GM23248 (cell line): ENCODE measurements around the gene FLOT1. TPM values are rescaled to one million over a fixed set of nuclear protein-coding genes. Genes with fewer than 3 reads are reported as not detected.

Source experiments
- DNase-seq: peaks from one replicate; pipeline ENCODE4 v3.0.0-alpha.2; 2015
- H2AFZ ChIP-seq: fragments of 200-600 bp; sonication (generic); 2 replicates; pipeline ENCODE4 v1.6.1; 2016; ENCODE audit warnings: antibody characterized with exemption
- H3F3A ChIP-seq: fragments of 200-600 bp; sonication (generic); 2 replicates; pipeline ENCODE4 v1.6.1; 2016; ENCODE audit warnings: mild to moderate bottlenecking, antibody characterized with exemption, mixed run types; ENCODE audit not compliant: insufficient read depth
- H3K27ac ChIP-seq: fragments of 200-600 bp; sonication (generic); 2 replicates; pipeline ENCODE4 v1.5.1; 2016; ENCODE audit warnings: mild to moderate bottlenecking
- H3K27me3 ChIP-seq: fragments of 200-600 bp; sonication (generic); replicated peaks from 2 replicates; pipeline ENCODE4 v1.6.1; 2016; ENCODE audit warnings: mild to moderate bottlenecking; ENCODE audit not compliant: insufficient read depth
- H3K36me3 ChIP-seq: fragments of 200-600 bp; sonication (generic); 2 replicates; pipeline ENCODE4 v1.6.1; 2016; ENCODE audit warnings: low read depth, mild to moderate bottlenecking
- H3K4me1 ChIP-seq: fragments of 200-600 bp; sonication (generic); 2 replicates; pipeline ENCODE4 v1.6.1; 2016; ENCODE audit warnings: mild to moderate bottlenecking; ENCODE audit not compliant: insufficient read depth
- H3K4me2 ChIP-seq: fragments of 200-600 bp; sonication (generic); one replicate; pipeline ENCODE4 v1.6.1; 2016; ENCODE audit warnings: mild to moderate bottlenecking; ENCODE audit not compliant: unreplicated experiment
- H3K4me3 ChIP-seq: fragments of 200-600 bp; sonication (generic); 2 replicates; pipeline ENCODE4 v1.5.1; 2016; ENCODE audit warnings: mild to moderate bottlenecking
- H3K79me2 ChIP-seq: fragments of 200-600 bp; sonication (generic); 2 replicates; pipeline ENCODE4 v1.6.1; 2016; ENCODE audit warnings: mild to moderate bottlenecking; ENCODE audit not compliant: insufficient read depth
- H3K9ac ChIP-seq: fragments of 200-600 bp; sonication (generic); 2 replicates; pipeline ENCODE4 v1.6.1; 2016; ENCODE audit warnings: mild to moderate bottlenecking
- H3K9me2 ChIP-seq: fragments of 200-600 bp; sonication (generic); 2 replicates; pipeline ENCODE4 v1.6.1; 2016; ENCODE audit warnings: mixed run types, mild to moderate bottlenecking, moderate library complexity; ENCODE audit not compliant: insufficient read depth
- H3K9me3 ChIP-seq: fragments of 200-600 bp; sonication (generic); one replicate; pipeline ENCODE4 v1.6.1; 2017; ENCODE audit warnings: low read depth
- H4K20me1 ChIP-seq: fragments of 200-600 bp; sonication (generic); 2 replicates; pipeline ENCODE4 v1.6.0; 2016; ENCODE audit not compliant: insufficient read depth
- EZH2 ChIP-seq: fragments of 200-600 bp; sonication (generic); IDR thresholded peaks from 2 replicates; pipeline ENCODE4 v1.6.1; 2018; ENCODE audit warnings: antibody characterized with exemption, mild to moderate bottlenecking; ENCODE audit not compliant: insufficient read depth, poor library complexity, severe bottlenecking
- EZH2phosphoT487 ChIP-seq: fragments of 200-600 bp; sonication (generic); IDR thresholded peaks from 2 replicates; pipeline ENCODE4 v1.6.1; 2018; ENCODE audit warnings: antibody characterized with exemption, moderate library complexity, mild to moderate bottlenecking, low read depth; ENCODE audit not compliant: insufficient read depth
- WGBS, 2 experiments: methylation state at CpG; one replicate each; pipeline ENCODE4 v1.1.6; 2015 to 2017; ENCODE audit warnings: low lambda C conversion rate in 2 of 2, low coverage in 1 of 2; ENCODE audit errors: missing lambda C conversion rate in 2 of 2; 5-methylcytosine and 5-hydroxymethylcytosine counted together
- in situ Hi-C: fragments of 300-500 bp; cut with MboI; formaldehyde crosslinking; loops from 2 replicates; pipeline ENCODE4 v1.15.0; 2020
- polyA plus RNA-seq: library from polyadenylated mRNA; unstranded; fragments of >200 nt; fragmentation: Nextera tagmentation; extraction: Ambion mirVana; gene quantifications from 2 replicates; pipeline ENCODE4 v1.2.1, GENCODE V29; 2016
- total RNA-seq: library from RNA; depleted of rRNA; stranded (reverse); fragments of >200 nt; shearing (Covaris generic); gene quantifications from 2 replicates; pipeline ENCODE4 v1.2.3, GENCODE V29; 2014

The FLOT1 gene
- total and polyA plus RNA-seq, 2 experiments from 2014 or later = 165 to 171 TPM

- H3K27me3 ChIP-seq = no peaks in the 10 kb centered on the region
- H3K9me2 ChIP-seq = no peaks in the 10 kb centered on the region
- no peaks in the 10 kb centered on the region for H3K36me3 ChIP-seq
- H3K4me3 ChIP-seq = peak overlapping the region; percentile 41
- peak; percentile 98 for DNase-seq
- H3K9me3 ChIP-seq = no peaks in the 10 kb centered on the region
- TF ChIP-seq EZH2 (no peak), EZH2phosphoT487 (no peak)
- peaks cover 16% of the 10 kb centered on the region for H3F3A ChIP-seq
- H3K4me2 ChIP-seq = peak overlapping the region; percentile 58
- in situ Hi-C loops = no loop called here
- WGBS, 2 experiments = 3% methylated on average over 15 to 16 of the region's 16 CpGs
- peak overlapping the region; percentile 74 for H3K9ac ChIP-seq
- peak overlapping the region; percentile 96 for H3K27ac ChIP-seq
- H2AFZ ChIP-seq = peak overlapping the region; percentile 8; the same call in 1 of the 2 replicates
- peaks cover 25% of the 10 kb centered on the region for H3K4me1 ChIP-seq
- no peaks in the 10 kb centered on the region for H4K20me1 ChIP-seq
- H3K79me2 ChIP-seq = no peaks in the 10 kb centered on the region
These were observed 26.8 kb upstream of the FLOT1 start for GRCh38 chr6:30769088-30769852.

GRCh38 chr6:30768634-30769087, 26.2 kb upstream of the FLOT1 start:
- Histone ChIP-seq H3K9me2 (no peaks in the 10 kb centered on the region), H3K4me2 (peak overlapping the region; percentile 46), H3K4me3 (peak overlapping the region; percentile 41; the same call in 1 of the 2 replicates), H3K27me3 (no peaks in the 10 kb centered on the region), H2AFZ (no peak overlapping the region), H3K79me2 (no peaks in the 10 kb centered on the region), H3F3A (peaks cover 16% of the 10 kb centered on the region), H3K4me1 (peaks cover 31% of the 10 kb centered on the region), H4K20me1 (no peaks in the 10 kb centered on the region), H3K36me3 (no peaks in the 10 kb centered on the region), H3K9me3 (no peaks in the 10 kb centered on the region), H3K9ac (peak overlapping the region; percentile 74), H3K27ac (peak overlapping the region; percentile 96)
- 97% methylated on average over 4 of the region's 4 CpGs for WGBS, 2 experiments
- TF ChIP-seq EZH2 = no peak
- no peak for TF ChIP-seq EZH2phosphoT487
- peak; percentile 25 for DNase-seq
- in situ Hi-C loops = no loop called here

DNA sequence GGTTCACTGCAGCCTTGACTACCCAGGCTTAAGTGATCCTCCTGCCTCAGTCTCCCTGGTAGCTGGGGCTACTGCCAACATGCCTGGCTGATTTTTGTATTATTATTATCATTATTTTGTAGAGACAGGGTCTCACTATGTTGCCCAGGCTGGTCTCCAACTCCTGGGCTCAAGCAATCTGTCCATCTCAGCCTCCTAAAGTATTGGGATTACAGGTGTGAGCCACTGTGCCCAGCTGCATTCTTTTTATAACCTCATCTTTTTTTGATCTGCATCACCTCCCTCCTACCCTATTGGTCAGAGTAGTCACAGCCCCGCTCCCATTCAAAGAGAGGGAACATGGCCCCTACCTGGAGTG, 25.4 kb upstream of the FLOT1 start:
- H3K4me3 ChIP-seq = no peak overlapping the region
- H3K27ac ChIP-seq = no peak overlapping the region
- no peak for DNase-seq
- no peaks in the 10 kb centered on the region for H3K9me3 ChIP-seq
- in situ Hi-C loops = no loop called here
- H4K20me1 ChIP-seq = no peaks in the 10 kb centered on the region
- no peak for TF ChIP-seq EZH2
- TF ChIP-seq EZH2phosphoT487 = no peak
- no peaks in the 10 kb centered on the region for H3K36me3 ChIP-seq
- no peaks in the 10 kb centered on the region for H3K9me2 ChIP-seq
- no peaks in the 10 kb centered on the region for H3K79me2 ChIP-seq
- no peak overlapping the region for H2AFZ ChIP-seq
- 84 to 100% methylated on average over 1 of the region's 1 CpG for WGBS, 2 experiments
- H3F3A ChIP-seq = peaks cover 16% of the 10 kb centered on the region
- H3K27me3 ChIP-seq = no peaks in the 10 kb centered on the region
- H3K4me2 ChIP-seq = no peak overlapping the region
- peaks cover 34% of the 10 kb centered on the region for H3K4me1 ChIP-seq
- H3K9ac ChIP-seq = no peak overlapping the region

DNA sequence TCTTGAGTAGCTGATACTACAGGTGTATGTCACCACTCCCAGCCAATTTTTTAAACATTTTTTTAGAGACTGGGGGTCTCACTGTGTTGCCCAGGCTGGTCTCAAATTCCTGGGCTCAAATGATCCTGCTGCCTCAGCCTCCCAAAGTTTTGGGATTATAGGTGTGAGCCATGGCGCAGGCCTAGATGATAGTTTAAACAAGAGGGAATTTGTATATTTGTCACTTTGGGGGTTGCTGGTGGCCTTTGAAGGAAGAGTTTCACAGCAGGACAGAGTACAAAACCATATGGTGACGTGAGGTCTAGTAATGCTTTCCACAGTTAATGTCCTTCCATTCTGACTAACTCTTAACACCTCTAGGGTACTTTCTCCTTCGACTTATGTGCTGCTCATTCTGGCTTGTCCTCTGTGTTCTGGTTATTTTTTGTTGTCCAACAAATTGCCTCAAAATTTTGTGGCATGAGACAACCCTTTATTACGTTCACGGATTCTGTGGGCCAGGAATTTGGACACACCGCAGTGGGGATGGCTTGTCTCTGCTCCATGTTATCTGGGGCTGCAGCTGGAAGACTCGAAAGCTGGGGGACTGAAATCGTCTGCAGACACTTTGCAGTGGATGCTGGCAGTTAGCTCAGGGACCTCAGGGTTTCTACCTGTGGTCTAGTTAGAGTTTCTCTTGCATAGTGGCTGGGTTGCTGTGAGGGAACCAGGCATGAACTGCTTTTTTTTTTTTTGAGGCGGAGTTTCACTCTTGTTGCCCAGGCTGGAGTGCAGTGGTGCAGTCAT, 24.9 kb upstream of the FLOT1 start:
- Histone ChIP-seq H3K4me1 (peaks cover 34% of the 10 kb centered on the region), H3K79me2 (no peaks in the 10 kb centered on the region), H3K27me3 (no peaks in the 10 kb centered on the region), H3K36me3 (no peaks in the 10 kb centered on the region), H3K9me3 (no peaks in the 10 kb centered on the region), H3K27ac (no peak overlapping the region), H4K20me1 (no peaks in the 10 kb centered on the region), H2AFZ (no peak overlapping the region), H3F3A (peaks cover 16% of the 10 kb centered on the region), H3K9ac (no peak overlapping the region), H3K4me3 (no peak overlapping the region), H3K4me2 (no peak overlapping the region), H3K9me2 (no peaks in the 10 kb centered on the region)
- no peak for TF ChIP-seq EZH2
- no peak for TF ChIP-seq EZH2phosphoT487
- 82 to 88% methylated on average over 9 of the region's 9 CpGs for WGBS, 2 experiments
- in situ Hi-C loops = no loop called here
- DNase-seq = no peak
